Fibroblast of lung (primary cell): ENCODE results near the gene TM2D1.

Source experiments
- CTCF ChIP-seq, 2 donors: IDR thresholded peaks in 1 of 2; conservative IDR thresholded peaks in 1 of 2; 1 replicate in 1 of 2; 2 replicates in 1 of 2; pipeline ENCODE4 v1.5.1; 2011 to 2012; ENCODE audit warnings: low read length in 2 of 2, control low read depth in 1 of 2, inconsistent platforms in 1 of 2, low read depth in 1 of 2, mild to moderate bottlenecking in 1 of 2
- EZH2 ChIP-seq: IDR thresholded peaks from 2 replicates; pipeline ENCODE4 v1.5.1; 2012; ENCODE audit warnings: low read length, control low read depth, mild to moderate bottlenecking; ENCODE audit errors: missing control alignments

- TF ChIP-seq CTCF (conservative IDR thresholded peaks at IDR 0.05 in 1 of 2, IDR thresholded peaks at IDR 0.05 in 1 of 2; ENCODE audit: low read depth in 1 of 2, low read length in 2 of 2) (no peak), EZH2 (no peak)
These were observed 15.7 kb downstream of the TM2D1 start for GRCh38 chr1:61708953-61709907.
